ENCODE results near the gene MBP.

MBP gene

DNA sequence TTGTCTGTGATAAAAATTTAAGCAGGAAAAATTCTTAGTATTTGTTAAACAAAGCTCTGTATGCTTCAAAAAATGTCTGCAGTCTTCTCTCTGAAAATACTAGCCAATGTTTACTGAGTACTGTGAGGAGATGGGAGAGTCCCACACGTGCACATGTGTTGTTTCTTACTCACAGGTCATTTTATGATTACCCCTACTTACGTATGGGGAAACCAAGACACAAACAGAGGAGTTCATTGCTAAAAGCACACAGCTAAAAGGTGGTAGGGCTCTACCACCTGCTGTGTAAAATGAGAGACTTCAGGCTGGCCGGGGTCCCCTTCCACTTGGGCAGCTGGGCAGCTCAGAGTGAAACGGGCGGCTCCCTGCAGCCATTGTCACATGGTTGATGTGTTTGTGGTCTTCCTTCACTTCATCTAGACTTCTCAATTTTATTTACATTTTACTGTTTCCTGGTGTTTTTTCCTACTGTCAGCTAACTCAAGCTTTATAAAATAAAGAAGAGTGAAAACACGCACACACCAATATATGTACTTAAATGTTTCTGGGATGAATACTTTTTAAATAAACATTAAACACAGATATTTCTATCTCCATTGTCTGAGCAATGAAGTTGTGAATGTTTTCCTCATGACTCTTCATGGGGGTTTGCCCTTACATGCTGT lies 71.2 kb downstream of the MBP start:
- DNase-seq: no peak

DNA sequence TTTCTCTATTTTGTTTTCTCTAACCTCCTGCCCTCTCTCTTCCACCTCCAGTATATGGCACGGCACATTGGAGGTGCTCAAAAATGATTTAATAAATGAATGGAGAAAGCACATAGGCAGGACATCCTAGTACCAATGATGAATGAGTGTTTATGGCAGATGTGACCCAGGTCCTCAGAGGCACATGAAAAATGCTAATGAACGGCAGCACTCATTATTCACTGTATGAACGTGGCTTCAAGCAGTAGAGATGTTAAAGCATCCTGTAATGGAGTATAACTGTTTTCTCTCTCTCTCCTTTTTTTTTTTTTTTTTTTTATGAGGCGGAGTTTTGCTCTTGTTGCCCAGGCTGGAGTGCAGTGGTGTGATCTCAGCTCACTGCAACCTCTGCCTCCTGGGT lies 72.4 kb downstream of the MBP start:
- no peak for DNase-seq

DNA sequence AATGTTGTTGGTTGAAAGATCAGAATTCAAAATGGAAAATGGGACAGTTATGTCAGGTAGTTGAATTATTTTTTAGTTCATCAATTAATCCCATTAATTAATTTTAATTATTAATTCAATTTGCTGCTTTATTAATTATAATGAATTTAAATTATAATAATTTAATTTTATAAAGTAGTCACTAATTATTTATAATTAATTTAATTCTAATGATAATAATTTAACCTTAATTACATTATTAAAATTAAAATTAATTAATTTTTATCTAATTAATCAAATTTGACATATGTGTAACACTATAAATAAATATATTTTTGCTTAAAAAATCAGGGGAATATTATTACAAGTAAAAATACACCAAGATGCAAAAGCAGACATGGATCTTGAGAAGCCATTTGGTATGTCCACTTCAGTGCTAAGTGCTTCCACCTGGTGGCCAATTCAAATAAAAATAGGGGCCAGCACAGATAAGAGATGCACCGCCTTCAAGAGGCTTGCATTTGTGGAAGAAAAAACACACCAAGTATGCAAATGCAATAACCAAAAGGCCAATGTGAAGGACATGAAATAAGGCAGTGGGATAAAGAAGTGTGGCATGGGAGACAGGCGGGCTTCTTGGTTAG lies 73.2 kb downstream of the MBP start:
- DNase-seq: no peak

DNA sequence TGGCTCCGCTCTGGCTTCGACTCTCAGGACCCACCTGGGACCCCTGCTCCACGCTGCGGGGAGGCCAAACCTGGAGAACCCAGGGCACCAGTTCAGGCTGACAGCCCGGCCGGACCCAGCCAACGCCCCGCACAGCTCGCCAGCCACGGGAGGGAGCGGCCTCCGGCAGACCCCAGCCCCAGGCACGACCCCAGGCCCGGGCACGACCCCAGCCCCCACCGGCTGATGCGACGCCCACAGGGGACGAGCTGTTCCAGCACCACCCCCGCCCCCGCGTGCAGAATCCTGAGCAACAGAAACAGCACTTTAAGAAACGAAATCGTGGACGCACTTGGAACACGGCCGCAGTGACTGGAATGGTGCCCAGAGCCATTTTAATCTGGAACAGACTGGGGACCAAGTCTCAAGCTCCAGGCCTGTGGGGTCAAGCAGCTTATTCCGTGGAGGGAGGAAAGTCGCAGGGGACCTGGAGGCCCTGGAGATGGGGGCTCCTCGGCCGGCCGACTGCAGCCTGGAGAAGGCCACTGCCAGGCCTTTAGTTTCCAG lies 74.2 kb downstream of the MBP start:
- DNase-seq: no peak

GRCh38 chr18:77057006-77057395 lies 75.6 kb downstream of the MBP start:
- no peak for DNase-seq

- no peak for DNase-seq
These were observed 76.1 kb downstream of the MBP start for GRCh38 chr18:77056344-77057005.

DNA sequence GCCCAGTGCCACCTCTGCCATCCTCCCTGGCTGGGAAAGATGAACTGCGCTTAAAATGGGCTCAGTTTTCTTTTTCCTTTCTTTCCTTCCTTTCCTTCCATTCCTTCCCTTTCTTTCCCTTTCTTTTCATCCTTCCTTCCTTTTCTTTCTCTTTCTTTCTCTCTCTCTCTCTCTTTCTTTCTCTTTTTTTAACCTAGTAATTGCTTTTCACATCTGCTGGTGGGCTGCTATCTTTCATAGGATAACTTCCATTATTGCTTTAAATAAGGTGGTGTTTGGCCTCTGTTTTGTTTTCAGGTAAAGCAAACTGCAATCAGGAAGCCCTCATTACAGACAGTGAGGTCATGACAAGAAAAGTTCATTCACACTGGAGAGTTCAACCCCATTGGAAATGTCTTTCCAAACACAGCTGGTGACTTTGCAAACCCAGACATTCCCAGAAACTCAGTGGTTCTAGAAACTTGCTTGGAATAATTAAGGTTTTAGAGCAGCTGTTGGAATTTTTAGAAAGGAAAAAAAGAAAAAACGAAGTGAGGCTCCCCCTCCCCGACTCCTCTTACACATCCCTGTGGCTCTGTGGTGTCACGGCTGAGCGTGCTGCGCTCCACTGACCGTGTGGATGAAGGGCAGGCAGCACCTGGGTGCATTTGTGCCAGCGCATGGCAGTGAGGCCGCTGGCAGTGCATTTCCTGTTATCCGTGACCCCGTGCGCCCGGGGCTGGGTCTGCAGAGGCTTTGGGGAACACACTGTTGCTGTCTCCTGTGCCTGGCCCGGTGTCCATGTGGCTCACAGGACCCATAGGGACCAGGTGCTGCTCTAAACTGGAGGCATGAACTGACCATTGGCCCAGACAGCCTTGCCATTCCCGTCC lies 76.9 kb downstream of the MBP start:
- DNase-seq: no peak

DNA sequence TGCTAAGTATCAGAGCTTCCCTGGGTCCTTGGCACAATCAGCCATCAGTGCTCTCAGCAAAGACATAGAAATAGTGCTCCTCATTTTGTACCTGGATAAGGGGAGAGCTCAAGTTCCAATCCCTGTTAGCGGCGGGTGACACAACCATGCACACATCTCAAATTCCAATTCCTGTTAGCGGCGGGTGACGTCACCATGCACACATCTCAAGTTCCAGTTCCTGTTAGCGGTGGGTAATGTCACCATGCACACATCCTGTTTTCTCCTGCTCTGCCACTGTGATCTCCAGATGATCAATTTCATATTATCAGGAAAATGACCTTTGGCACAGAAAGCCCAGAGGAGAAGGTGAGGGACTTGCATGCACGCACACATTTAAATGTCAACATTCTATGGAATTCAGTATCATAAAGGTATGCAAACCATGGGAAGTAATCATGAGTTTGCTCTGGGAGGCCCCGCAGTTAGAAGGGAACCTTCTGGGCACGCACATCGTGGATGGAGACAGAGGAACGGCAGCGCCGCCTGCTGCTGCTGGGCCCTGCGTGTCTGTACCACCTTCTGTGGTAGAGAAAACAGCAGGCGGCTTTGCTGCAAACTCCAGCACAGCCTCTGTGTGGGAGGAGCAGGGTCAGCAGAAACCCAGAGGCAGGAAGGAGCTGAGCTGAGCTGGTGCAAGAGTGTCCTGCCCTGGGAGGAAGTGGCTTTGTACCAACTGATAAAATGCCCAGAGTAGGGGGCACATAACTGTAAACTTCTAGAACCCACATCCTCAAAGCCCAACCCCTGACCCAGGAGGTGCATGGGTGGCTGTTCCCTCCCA lies 77.8 kb downstream of the MBP start:
- peak; percentile 57 for DNase-seq

DNA sequence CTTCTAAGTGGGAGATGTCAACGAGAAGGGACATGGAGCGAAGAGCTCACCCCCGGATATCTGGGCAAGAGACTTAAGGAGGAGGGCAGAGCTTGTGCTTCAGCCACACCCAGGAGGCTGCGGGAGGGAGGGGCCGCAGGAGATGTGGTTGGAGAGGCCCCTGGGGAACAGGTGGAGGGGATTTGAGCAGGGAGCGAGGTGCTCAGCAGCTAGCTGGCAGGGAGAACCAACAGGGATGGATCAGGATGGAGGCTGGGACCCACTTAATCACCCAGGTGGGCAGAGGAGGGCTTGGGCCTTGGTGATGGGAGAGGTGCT lies 78.3 kb downstream of the MBP start:
- no peak for DNase-seq

DNA sequence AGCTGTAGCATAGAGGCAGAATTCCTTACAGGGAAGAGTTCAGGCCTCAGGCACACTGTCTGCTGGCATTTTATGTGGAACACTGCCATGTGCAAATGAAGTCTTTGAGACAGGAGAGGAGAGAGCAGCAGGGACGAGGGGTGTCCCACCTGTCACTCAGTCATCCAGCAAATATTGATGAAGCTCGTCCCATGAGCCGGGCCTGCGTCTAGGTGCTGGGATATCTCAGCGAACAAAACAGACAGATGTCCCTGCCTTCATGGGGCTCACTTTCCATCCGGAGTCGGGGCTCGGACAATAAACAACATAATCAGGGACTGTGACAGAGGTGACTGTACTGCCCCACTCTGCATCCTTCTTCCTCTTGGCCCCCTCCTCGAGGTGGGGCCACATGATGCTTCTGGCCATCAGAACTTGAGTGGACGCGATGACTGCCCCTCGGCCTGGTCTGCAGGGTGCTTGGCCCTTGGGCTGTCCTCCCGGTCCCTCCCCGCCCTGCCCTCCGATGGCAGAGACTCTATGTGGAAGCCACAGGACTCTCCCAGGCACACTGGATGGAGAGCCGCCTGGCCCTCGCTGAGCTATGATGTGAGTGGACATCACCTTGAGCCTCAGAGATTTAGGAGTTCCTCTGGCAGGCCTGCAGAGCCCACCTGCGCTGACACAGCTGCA lies 78.8 kb downstream of the MBP start:
- DNase-seq: no peak

DNA sequence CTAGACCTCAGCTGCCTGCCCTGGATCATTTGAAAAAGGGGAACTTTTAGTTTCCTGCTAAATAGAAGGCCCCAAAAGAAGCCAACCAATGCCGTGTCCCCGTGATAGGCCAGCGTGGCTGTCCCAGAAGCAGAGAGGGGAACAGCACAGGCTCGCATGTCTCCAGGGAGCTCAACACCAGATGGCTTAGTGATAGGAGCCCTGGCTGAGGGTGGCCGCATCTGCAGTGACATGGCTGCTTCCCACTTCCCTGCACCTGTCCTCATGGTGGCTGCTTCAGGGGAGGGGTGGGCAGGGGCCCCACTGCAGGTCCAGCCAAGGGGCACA lies 79.6 kb downstream of the MBP start:
- no peak for DNase-seq

GRCh38 chr18:77052297-77052982 lies 80.1 kb downstream of the MBP start:
- no peak for DNase-seq

- no peak for DNase-seq
These were observed 80.8 kb downstream of the MBP start for GRCh38 chr18:77051581-77052296.

- DNase-seq: no peak
These were observed 82.6 kb downstream of the MBP start for GRCh38 chr18:77049938-77050337.

DNA sequence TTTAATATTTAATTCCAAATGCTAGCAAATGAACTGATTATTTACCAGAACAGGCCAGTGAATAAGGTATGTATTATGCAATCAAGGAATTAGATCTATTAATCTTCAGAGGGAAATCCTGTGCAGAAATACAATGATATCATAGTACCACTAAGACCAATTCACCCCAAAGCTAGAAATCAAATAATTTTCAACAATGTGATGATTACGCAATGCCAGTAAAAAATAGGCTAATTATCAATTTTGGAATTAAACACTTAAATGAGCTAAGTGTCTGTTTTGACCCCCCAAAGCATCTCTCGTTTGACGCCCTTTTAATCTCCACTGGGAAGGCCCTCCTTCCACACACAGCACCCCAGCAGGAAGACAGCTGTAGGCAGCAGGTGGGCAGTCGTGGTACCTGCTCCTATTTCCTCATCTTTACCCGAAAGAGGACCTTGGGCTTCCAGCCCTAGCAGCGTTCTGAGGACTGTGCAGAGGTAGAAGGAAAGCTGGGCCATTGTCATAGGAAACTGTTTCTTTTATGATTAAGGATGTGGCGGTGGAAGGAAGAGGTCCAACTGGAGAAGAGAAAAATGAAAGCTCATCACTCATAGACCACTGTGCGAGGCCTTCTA lies 84.7 kb downstream of the MBP start:
- no peak for DNase-seq

DNA sequence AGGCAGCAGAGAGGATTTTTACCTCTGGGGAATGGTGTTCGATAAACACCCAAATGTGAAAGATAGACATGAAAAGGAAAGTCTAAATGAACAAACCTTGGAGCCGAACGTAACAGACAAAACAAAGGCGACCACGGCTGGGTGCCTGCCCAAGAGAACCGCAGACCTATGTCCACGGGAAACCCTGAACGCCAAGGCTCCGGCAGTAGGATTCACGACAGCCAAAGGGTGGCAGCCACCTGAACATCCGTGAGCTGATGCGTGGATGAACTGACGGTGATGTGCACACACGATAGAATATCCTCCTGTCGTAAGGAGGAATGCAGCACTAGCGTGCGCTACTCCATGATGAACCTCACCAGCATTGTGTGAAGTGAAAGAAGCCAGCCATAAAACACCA lies 85.6 kb downstream of the MBP start:
- DNase-seq: no peak

- no peak for DNase-seq
These were observed 86.2 kb downstream of the MBP start for GRCh38 chr18:77046409-77046808.

GRCh38 chr18:77045677-77046076 lies 86.9 kb downstream of the MBP start:
- no peak for DNase-seq

- no peak for DNase-seq
These were observed 87.5 kb downstream of the MBP start for GRCh38 chr18:77044866-77045664.
